Activated CD4-positive, CD25-positive, alpha-beta regulatory T cell treated with anti-CD3 and anti-CD28 coated beads, Interleukin-2, amount 50 U/mL, for 16 hours (primary cell): ENCODE data around the gene HES7.
"Not testable (repeated sequence)": the region's sequence is repeated elsewhere in the genome, so short reads cannot be mapped to it uniquely, and the experiment has no call there.

Experiments used
- DNase-seq: peaks from one replicate; pipeline ENCODE4 v3.0.0-alpha.2; 2020; ENCODE audit warnings: low read depth, low spot score

HES7 gene

DNA sequence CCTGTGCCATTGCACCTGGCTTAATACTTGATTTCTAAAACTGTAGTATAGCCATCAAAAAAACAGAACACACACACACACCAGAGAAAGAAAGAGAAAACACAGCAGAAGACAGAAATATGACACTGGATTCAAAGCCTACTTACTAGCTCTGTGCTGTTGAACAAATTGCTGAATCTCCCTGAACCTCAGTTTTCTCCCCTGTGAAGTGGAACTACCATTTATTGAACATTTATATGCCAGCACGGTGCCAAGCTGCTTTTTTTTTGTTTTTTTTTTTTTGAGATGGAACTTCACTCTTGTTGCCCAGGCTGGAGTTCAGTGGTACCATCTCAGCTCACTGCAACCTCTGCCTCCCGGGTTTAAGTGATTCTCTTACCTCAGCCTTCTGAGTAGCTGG, 23.1 kb downstream of the HES7 start:
- DNase-seq: no peak

DNA sequence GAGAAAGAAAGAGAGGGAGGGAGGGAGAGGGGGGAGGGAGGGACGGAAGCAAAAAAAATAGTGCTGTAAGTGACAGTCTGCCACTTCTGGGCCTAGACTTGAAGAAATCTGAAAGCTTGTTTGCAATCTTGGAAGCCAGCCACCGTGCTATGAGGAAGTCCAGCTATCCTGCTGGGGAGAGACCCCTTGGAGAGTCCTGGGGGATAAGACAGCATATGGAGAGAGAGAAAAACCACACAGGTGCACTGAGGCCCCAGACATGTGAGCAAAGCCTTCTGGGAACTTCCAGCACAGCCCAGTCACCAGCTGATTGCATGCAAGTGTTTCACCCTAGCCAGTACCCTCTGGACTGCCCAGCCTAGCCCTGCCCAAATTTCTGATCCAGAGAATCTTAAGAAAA, 23.8 kb downstream of the HES7 start:
- DNase-seq: no peak

GRCh38 chr17:8096541-8096940, 27.4 kb downstream of the HES7 start:
- DNase-seq: no peak

DNA sequence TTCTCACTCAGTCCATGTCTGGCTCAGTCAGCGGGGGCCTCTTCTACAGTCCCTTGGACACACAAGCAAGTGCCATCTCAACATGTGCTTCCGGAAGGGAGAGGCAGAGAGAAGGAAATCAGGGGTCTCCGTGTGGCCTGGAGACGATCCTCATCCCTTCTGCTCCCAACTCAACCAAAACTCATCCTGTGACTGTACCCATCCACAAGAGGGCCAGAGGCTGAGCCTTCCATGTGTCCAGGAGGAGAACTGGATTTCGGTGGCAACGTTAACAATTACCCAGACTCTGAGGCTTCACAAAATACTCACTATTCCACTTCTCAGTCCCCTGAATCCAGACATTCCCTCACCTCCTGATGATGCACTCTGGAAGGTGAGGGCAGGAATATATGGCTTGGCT, 28.5 kb downstream of the HES7 start:
- no peak for DNase-seq

DNA sequence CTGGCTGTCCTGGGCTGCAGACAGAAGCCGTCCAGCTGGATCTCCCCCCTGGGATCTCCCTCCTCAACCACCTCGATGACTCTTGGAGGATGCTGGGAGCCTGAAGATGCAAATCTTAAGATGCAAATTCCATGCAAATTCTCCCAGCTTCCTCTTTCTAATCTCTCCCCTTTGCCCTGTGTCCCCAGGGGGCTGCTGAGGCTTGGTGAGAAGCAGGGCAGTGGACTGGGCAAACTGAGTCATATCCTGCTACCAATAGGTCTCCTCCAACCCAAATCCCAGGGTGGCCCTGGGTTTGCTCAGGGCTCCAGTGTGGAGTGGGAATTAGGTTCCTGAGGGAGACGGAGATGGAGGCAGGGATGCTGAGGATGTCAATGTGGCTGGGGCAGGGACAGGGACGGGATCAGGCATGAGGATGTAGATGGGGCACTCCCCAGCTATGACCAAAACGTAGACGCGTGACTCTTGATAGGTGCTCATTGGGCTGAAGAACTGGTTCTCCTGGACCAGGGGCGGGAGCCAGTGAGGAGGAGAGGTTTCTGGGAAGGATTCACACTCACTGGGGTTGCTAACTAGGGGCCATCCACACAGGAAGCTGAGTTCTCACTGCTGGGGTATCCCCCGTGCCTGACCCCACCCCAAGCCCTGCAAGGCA, 32.7 kb downstream of the HES7 start:
- no peak for DNase-seq

DNA sequence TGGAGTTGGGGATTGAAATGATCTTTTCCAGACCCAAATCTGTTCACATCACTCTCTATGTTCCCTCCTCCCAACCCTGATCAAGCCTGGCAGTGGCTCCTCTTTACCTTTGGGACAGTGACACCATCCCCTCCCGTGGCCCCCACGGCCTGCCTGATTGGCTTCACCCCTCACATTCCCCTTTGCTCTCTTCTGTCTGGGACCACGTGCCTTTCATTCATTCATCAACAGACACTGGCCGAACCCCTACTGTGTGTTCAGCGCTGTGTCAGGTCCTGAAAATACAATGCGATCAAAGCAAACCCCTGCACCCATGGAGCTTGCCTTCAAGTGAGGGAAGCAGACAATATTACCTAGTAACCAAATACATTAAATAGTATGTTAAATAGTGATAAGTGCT, 34.2 kb downstream of the HES7 start:
- DNase-seq: no peak

DNA sequence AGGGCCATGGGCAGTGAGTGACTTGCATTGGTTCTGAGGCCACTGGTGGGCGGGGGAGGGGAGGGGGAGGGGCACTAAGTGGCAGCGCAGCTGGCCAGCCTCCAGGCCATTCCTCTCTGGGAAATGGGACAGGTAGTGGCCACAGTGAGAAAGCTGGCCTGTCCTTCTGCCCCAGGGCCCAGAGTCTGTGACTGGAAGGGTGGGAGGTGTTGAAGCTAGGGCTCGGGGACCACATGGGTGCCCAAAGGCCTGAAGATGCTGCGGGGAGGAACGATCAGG, 36.0 kb downstream of the HES7 start:
- DNase-seq: no peak

- no peak for DNase-seq
These were observed 36.6 kb downstream of the HES7 start, which contains the start of gene ALOX12B for GRCh38 chr17:8087075-8087951. Gene ALOX12B (minus strand): TSS chr17:8087716. CDS start chr17:8087442, 274 bp downstream.

GRCh38 chr17:8084250-8084649, 39.7 kb downstream of the HES7 start:
- DNase-seq: no peak

DNA sequence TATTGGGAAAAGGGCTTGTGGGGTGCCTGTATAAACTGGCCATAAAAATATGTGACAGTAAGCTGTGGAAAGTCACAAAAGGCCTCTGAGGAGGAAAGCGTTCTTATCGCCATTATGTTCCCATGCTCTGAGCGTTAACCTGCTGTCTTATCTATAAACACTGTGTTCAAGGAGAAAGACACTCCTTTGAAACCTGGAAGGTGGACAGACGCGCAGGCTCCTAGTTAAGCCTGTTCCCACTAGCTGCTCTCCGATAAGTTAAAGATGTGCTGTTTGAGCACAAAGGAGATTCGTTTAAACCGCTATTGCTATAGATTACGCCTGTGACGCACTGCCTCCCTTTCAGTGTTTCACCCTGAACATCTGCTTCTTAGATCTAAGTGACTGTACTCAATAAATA, 41.6 kb downstream of the HES7 start:
- no peak for DNase-seq

DNA sequence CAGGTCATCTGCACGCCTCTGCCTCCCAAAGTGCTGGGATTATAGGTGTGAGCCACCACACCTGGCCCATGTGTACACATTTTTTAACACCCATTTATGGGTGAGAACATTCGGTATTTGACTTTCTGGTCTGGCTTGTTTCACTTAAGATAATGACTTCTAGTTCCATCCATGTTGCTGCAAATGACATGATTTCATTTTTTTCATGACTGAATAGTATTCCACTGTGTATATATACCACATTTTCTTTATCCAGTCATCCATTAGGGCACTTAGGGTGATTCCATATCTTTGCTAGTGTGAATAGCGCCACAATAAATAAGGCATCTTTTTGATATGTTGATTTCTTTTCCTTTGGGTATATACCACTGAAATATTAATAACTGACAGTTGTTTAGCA, 42.0 kb downstream of the HES7 start:
- DNase-seq: no peak

DNA sequence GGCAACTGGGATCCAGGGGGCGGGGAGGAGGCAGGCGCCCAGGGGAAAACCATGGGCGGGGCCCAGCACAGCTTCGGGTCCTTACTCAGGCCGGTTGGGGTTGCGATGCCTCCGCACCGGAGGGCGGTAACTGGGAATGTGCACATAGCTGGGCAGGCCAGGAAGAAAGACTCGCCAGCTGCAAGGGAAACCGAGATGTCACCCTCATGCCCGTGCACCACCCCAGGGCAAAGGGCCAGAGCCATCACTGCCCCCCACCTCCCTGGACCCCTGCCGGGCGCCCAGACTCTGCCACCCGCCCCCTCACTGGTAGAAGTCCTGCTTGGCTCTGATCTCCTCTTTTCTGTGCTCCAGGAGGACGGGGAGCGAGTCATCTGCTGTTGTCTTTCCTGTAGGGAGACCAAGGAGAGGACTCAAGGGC, 43.1 kb downstream of the HES7 start:
- DNase-seq: no peak

DNA sequence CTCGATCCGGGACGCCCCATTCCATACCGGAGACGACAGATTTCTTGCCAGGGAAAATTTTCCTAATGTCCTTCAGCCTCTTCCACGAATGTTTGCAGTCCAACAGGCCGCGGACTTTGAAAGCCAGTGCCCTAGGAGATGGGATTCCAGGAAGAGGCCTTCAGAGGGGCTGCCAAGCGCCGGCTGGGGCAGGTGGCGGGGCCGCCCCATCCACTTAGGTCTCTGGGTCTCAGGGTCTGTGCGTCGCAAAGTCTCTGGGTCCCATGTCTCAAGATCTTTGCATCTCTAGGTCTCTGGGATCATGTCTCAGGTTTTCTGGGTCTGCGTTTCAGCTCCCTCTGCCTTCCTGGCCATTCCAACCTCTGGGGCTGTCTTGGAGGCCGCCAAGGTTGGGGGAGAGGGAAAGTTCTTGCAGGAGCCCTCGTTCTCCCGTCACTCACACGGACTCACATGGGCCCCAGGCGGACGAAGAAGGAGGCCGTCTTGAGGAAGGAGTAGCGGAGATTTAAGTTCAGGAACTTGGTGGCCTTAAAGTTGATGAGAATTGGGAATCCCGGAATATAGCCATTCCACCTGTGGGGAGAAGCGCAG, 43.6 kb downstream of the HES7 start:
- DNase-seq: no peak

DNA sequence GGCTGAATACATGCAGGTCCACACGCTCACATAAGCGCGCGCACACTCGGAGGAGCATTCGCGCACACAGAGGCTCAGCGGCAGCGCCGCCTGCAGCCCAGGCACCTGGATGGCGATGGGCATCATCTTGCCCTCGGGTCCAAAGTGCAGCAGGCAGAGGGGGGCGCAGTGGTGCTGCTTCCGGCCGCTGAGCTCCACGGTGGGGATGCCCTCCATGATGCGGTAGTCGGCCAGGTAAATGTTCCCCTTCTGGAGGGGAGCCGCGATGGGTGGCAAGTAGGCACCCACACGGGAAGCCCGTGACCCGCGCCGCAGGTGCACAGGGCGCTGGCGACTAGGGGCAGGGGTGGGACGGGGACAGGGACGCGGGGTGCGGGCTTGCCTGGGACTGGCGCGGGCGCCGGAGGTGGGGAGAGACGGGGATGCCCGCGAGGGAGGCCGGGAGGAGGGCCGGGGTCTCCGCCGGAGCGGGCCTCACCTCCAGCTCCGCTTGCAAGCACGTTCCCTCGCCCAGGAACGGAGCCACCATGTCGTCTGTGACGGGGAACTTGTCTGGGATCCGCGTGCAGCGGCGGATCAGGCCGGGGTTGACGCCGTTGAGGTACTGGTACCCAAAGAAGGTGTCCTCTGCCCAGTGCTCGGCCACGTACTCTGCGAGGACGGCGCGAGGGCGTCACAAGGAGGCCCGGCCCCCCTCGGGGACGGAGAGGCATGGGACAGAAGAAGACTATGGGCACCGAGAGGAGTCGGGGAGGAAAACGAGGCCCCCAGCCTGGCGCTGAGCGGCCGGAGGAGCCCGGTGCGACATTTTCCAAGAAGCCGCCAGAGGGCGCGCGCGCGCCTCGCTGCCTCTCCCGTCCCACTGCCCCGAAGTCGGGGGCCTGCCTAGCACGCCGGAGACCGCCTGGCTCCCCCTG, 44.4 kb downstream of the HES7 start:
- DNase-seq: peak; percentile 52

DNA sequence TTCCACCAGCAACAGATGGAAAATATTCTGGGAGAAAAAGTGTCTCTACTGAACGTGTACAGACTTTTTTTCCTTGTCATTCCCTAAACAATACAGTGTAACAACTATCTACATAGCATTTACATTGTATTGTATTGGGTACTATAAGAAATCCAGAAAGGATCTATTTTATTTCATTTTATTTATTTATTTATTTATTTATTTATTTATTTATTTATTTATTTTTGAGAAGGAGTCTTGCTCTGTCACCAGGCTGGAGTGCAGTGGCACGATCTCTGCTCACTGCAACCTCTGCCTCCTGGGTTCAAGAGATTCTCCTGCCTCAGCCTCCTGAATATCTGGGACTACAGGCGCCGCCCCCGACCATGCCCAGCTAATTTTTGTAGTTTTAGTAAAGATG, 46.0 kb downstream of the HES7 start:
- DNase-seq: not testable (repeated sequence)

- DNase-seq: no peak
These were observed 47.2 kb downstream of the HES7 start for GRCh38 chr17:8076502-8077266.

- no peak for DNase-seq
These were observed 48.1 kb downstream of the HES7 start for GRCh38 chr17:8075574-8076342.

- DNase-seq: no peak
These were observed 48.8 kb downstream of the HES7 start for GRCh38 chr17:8075081-8075480.

DNA sequence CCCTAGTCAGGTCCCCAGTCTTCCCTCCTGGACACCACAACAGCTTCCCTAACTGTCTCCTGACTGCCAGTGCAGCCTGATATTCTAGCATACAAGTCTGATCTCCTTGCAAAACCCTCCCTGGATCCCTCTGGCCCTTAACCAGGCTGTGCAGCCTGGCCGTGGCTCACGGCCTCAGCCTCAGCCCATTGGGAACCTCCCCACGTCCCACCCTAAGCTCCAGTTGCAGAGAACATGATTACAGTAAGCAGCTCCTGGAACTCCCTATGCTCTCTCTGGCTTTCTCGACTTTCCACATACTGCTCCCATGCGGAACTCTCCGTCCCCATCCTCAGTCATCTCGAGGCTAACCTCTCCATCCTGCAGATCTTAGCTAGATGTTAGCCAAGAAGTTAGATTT, 49.4 kb downstream of the HES7 start:
- DNase-seq: no peak
